ENCODE data around the gene RASGRP1. TPM values are rescaled to one million over a fixed set of nuclear protein-coding genes. Genes with fewer than 3 reads are reported as not detected.

RASGRP1 gene
- total RNA-seq, 2 experiments from 2014 or later, result 66.6 to 69.7 TPM

DNA sequence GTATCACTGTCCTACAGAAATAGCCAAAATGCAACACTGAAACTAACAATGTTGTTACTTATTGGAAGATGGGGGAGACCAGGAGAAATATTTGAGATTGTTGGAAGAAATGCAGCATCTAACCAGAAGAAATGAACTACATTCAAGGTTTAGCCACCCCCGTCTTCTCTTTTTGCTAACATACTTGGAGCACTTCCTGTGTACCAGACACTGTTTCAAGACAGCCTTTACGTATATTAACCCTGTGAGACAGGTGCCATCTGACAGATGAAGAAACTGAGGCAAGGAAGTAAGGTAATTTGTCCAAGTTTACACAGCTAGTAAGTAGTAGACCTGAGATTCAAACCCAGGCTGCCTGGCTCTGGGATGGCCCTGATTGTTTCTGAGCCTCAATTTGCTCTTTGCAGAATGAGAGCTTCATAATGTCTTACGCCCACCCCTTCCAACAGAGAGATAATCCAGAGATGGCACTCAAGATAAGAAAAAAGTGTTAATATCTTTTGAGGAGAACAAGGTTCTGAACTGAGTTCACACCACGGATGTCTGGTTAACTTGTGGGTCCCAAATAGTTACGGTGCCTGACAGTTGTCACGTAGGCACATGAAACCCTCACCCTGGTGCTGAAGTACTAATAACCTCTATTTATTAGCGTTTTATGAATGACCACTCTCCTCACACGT, 26.1 kb downstream of the RASGRP1 start:
- Histone ChIP-seq H3K27ac (ENCODE audit: low read depth in 1 of 2, low read length in 2 of 2) (peak overlapping the region; percentile 59 to 69), H3K4me3 (ENCODE audit: low read length) (peak overlapping the region; percentile 8), H3K27me3 (ENCODE audit: control insufficient read depth in 1 of 2, insufficient read depth in 2 of 2, low read length in 2 of 2) (no peaks in the 10 kb centered on the region), H3K4me1 (ENCODE audit: insufficient read depth, low read length) (peaks cover 76% of the 10 kb centered on the region), H3K36me3 (ENCODE audit: insufficient read depth, low read length) (peaks cover 49% of the 10 kb centered on the region), H3K9me3 (ENCODE audit: control insufficient read depth in 1 of 2, insufficient read depth in 1 of 2, low read length in 2 of 2) (no peaks in the 10 kb centered on the region)
- POLR2A ChIA-PET, result interaction anchor here (0.6 to 1.6 kb wide), 7 partner anchors 11 to 161 kb away, joined by 3 to 5 read pairs (median 3); no protein-coding TSS in a partner anchor
- CTCF ChIA-PET, result interaction anchor here (1.0 to 2.1 kb wide), 3 partner anchors 8 to 161 kb away, joined by 3 to 6 read pairs (median 4); partner anchors contain the start of gene RASGRP1
- peak; percentile 79 for ATAC-seq (ENCODE audit: poor library complexity)
- H3K27ac Mint-ChIP-seq, result peak overlapping the region; percentile 80
- H3K36me3 Mint-ChIP-seq (ENCODE audit: low read depth), result peaks cover 78% of the 10 kb centered on the region
- TF ChIP-seq, protein P1, sequence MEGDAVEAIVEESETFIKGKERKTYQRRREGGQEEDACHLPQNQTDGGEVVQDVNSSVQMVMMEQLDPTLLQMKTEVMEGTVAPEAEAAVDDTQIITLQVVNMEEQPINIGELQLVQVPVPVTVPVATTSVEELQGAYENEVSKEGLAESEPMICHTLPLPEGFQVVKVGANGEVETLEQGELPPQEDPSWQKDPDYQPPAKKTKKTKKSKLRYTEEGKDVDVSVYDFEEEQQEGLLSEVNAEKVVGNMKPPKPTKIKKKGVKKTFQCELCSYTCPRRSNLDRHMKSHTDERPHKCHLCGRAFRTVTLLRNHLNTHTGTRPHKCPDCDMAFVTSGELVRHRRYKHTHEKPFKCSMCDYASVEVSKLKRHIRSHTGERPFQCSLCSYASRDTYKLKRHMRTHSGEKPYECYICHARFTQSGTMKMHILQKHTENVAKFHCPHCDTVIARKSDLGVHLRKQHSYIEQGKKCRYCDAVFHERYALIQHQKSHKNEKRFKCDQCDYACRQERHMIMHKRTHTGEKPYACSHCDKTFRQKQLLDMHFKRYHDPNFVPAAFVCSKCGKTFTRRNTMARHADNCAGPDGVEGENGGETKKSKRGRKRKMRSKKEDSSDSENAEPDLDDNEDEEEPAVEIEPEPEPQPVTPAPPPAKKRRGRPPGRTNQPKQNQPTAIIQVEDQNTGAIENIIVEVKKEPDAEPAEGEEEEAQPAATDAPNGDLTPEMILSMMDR (IDR thresholded peaks at IDR 0.05), result no peak
- H3K27me3 Mint-ChIP-seq, result no peaks in the 10 kb centered on the region
- peaks cover 98% of the 10 kb centered on the region for H3K4me1 Mint-ChIP-seq (ENCODE audit: low read depth)
- peak in 1 of 14 experiments; percentile 45 for DNase-seq
- H3K4me3 Mint-ChIP-seq, result peak overlapping the region; percentile 83
- intact Hi-C loops (cut with DNase I, micrococcal nuclease), result loop anchor here in 1 of 2 experiments (2.0 to 10.0 kb wide), 2 partner anchors 14 to 54 kb away; no protein-coding TSS in a partner anchor
- H3K9me3 Mint-ChIP-seq, result no peaks in the 10 kb centered on the region

DNA sequence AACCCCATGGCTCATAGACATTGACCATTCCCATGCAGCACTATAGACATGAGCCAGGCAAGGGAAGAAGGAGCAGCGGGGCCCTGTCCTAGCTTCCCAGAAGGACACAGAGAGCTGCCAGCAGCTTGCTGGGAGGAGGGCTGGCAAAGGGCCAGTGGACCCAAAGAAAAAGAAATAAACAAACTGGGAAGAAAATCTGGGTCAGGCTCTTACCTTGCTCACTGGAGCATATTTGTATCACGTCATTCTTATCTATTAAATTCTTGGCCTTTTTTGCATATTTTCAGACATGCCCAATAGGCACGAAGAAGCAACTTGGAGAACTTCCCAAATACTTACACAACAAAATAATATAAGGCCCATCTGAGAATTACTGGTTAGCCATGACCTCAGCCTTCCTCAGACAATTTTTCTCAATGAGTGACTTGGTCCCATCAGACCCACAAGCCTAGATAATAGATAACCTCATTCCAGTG, 28.4 kb downstream of the RASGRP1 start:
- TF ChIP-seq, protein P1 (IDR thresholded peaks at IDR 0.05), result no peak
- ChIA-PET CTCF (interaction anchor here (0.8 to 3.6 kb wide), 3 partner anchors 28 to 163 kb away, joined by 3 to 20 read pairs (median 10); partner anchors contain the start of gene RASGRP1), POLR2A (interaction anchor here (1.0 kb wide), 1 partner anchor 8 kb away, joined by 3 read pairs; no protein-coding TSS in a partner anchor)
- intact Hi-C loops (cut with DNase I, micrococcal nuclease), result loop anchor here in 1 of 2 experiments (10.0 kb wide), 1 partner anchor 51 kb away; no protein-coding TSS in a partner anchor
- peaks cover 86% of the 10 kb centered on the region for H3K4me1 ChIP-seq (ENCODE audit: insufficient read depth, low read length)
- H3K9me3 ChIP-seq (ENCODE audit: control insufficient read depth in 1 of 2, insufficient read depth in 1 of 2, low read length in 2 of 2), result no peaks in the 10 kb centered on the region
- DNase-seq (no peak), ATAC-seq (ENCODE audit: poor library complexity) (no peak)
- Mint-ChIP-seq H3K36me3 (ENCODE audit: low read depth) (peaks cover 83% of the 10 kb centered on the region), H3K9me3 (no peaks in the 10 kb centered on the region), H3K4me1 (ENCODE audit: low read depth) (peaks cover 100% of the 10 kb centered on the region), H3K27me3 (no peaks in the 10 kb centered on the region), H3K27ac (peak overlapping the region; percentile 80), H3K4me3 (peak overlapping the region; percentile 62)
- no peak overlapping the region for H3K27ac ChIP-seq (ENCODE audit: low read depth in 1 of 2, low read length in 2 of 2)
- peaks cover 60% of the 10 kb centered on the region for H3K36me3 ChIP-seq (ENCODE audit: insufficient read depth, low read length)
- H3K4me3 ChIP-seq (ENCODE audit: low read length), result no peak overlapping the region
- no peaks in the 10 kb centered on the region for H3K27me3 ChIP-seq (ENCODE audit: control insufficient read depth in 1 of 2, insufficient read depth in 2 of 2, low read length in 2 of 2)

GRCh38 chr15:38535491-38536200, 29.0 kb downstream of the RASGRP1 start:
- Mint-ChIP-seq H3K27ac (peak overlapping the region; percentile 80), H3K36me3 (ENCODE audit: low read depth) (peaks cover 84% of the 10 kb centered on the region), H3K9me3 (no peaks in the 10 kb centered on the region), H3K27me3 (no peaks in the 10 kb centered on the region), H3K4me1 (ENCODE audit: low read depth) (peaks cover 100% of the 10 kb centered on the region), H3K4me3 (peak overlapping the region; percentile 62)
- Histone ChIP-seq H3K4me3 (ENCODE audit: low read length) (no peak overlapping the region), H3K27ac (ENCODE audit: low read depth in 1 of 2, low read length in 2 of 2) (no peak overlapping the region), H3K36me3 (ENCODE audit: insufficient read depth, low read length) (peaks cover 66% of the 10 kb centered on the region), H3K27me3 (ENCODE audit: control insufficient read depth in 1 of 2, insufficient read depth in 2 of 2, low read length in 2 of 2) (no peaks in the 10 kb centered on the region), H3K9me3 (ENCODE audit: control insufficient read depth in 1 of 2, insufficient read depth in 1 of 2, low read length in 2 of 2) (no peaks in the 10 kb centered on the region), H3K4me1 (ENCODE audit: insufficient read depth, low read length) (peaks cover 84% of the 10 kb centered on the region)
- ATAC-seq (ENCODE audit: poor library complexity) (no peak), DNase-seq (no peak)
- CTCF ChIA-PET, result interaction anchor here (0.8 to 3.6 kb wide), 4 partner anchors 28 to 164 kb away, joined by 3 to 20 read pairs (median 6); partner anchors contain the start of gene RASGRP1
- POLR2A ChIA-PET, result interaction anchor here (1.0 to 1.8 kb wide), 6 partner anchors 9 to 164 kb away, joined by 3 to 4 read pairs (median 4); no protein-coding TSS in a partner anchor
- intact Hi-C loops (cut with DNase I, micrococcal nuclease), result loop anchor here in 1 of 2 experiments (10.0 kb wide), 1 partner anchor 51 kb away; no protein-coding TSS in a partner anchor
- TF ChIP-seq, protein P1 (IDR thresholded peaks at IDR 0.05), result no peak
